Retinal pigment epithelial cell (primary cell): ENCODE measurements around the gene SPEF2.

Source experiments
- DNase-seq: peaks from one replicate; pipeline ENCODE4 v3.0.0-alpha.2; 2010; ENCODE audit warnings: low read depth
- H3K4me3 ChIP-seq: 2 replicates; pipeline ENCODE4 v1.5.1; 2011; ENCODE audit warnings: mild to moderate bottlenecking, low read length, control low read depth, moderate library complexity
- CTCF ChIP-seq: conservative IDR thresholded peaks from 2 replicates; pipeline ENCODE4 v1.5.1; 2011; ENCODE audit warnings: low read depth, low read length, control low read depth, inconsistent platforms

SPEF2 gene

GRCh38 chr5:35785601-35786085 is 168.0 kb downstream of the SPEF2 start:
- no peak for TF ChIP-seq CTCF
- DNase-seq = no peak

GRCh38 chr5:35788724-35789123 is 171.1 kb downstream of the SPEF2 start:
- DNase-seq = no peak
- no peak overlapping the region for H3K4me3 ChIP-seq
- TF ChIP-seq CTCF = no peak

More at GRCh38 chr5:35785601-35786085, 168.0 kb downstream of the SPEF2 start:
- H3K4me3 ChIP-seq = no peak overlapping the region

- TF ChIP-seq CTCF = no peak
- no peak overlapping the region for H3K4me3 ChIP-seq
- no peak for DNase-seq
Observed at GRCh38 chr5:35789732-35790456, 172.2 kb downstream of the SPEF2 start.

- no peak for TF ChIP-seq CTCF
- no peak for DNase-seq
Observed at GRCh38 chr5:35790457-35790822, 172.8 kb downstream of the SPEF2 start.

GRCh38 chr5:35794328-35794619 is 176.6 kb downstream of the SPEF2 start:
- TF ChIP-seq CTCF = no peak
- H3K4me3 ChIP-seq = no peak overlapping the region
- DNase-seq = no peak

More at GRCh38 chr5:35790457-35790822, 172.8 kb downstream of the SPEF2 start:
- H3K4me3 ChIP-seq = no peak overlapping the region

GRCh38 chr5:35794684-35795375 is 177.2 kb downstream of the SPEF2 start:
- no peak for TF ChIP-seq CTCF
- no peak overlapping the region for H3K4me3 ChIP-seq
- DNase-seq = no peak

GRCh38 chr5:35799181-35799580 is 181.5 kb downstream of the SPEF2 start:
- no peak for TF ChIP-seq CTCF
- H3K4me3 ChIP-seq = no peak overlapping the region
- no peak for DNase-seq
